Brain microvascular endothelial cell (primary cell): ENCODE data around the gene INSL3.

Experiments used
- DNase-seq: peaks from one replicate; pipeline ENCODE4 v3.0.0-alpha.2; 2020
- H3K27ac ChIP-seq: fragments of 250-450 bp; sonication (Bioruptor Pico); 2 replicates; pipeline ENCODE4 v1.5.1; 2020; ENCODE audit warnings: mild to moderate bottlenecking, moderate library complexity
- H3K27me3 ChIP-seq: fragments of 250-450 bp; sonication (Bioruptor Pico); replicated peaks from 2 replicates; pipeline ENCODE4 v1.5.1; 2020; ENCODE audit warnings: mild to moderate bottlenecking
- H3K36me3 ChIP-seq: fragments of 250-450 bp; sonication (Bioruptor Pico); replicated peaks from 2 replicates; pipeline ENCODE4 v1.5.1; 2020; ENCODE audit warnings: mild to moderate bottlenecking
- H3K4me3 ChIP-seq: 2 replicates; pipeline ENCODE4 v1.5.1; 2011; ENCODE audit warnings: low read depth, mild to moderate bottlenecking, control low read depth, low read length, moderate library complexity
- in situ Hi-C: cut with HindIII; loops from 2 replicates; pipeline ENCODE4 v1.10.0; 2017; ENCODE audit warnings: low sequenced_read_pairs, low pct_ligation_motif_present
- TF ChIP-seq, protein P1 (sequence below): IDR thresholded peaks from 2 replicates; pipeline ENCODE4 v1.5.1; 2011; ENCODE audit warnings: low read depth, mild to moderate bottlenecking, moderate library complexity, low read length, control low read depth, inconsistent platforms; ENCODE audit errors: missing control alignments

Gene INSL3

GRCh38 chr19:17847538-17848366 lies 26.4 kb upstream of the INSL3 start, which contains the start of gene JAK3:
TSS of gene JAK3 (minus strand) at chr19:17847982. CDS start at chr19:17844417, 3,565 bp downstream.
- in situ Hi-C loops, result no loop called here
- Histone ChIP-seq H3K27ac (peak within 1 kb of the TSS; percentile 2), H3K4me3 (peak within 1 kb of the TSS; percentile 50), H3K27me3 (no peaks in the 10 kb centered on the region), H3K36me3 (no peaks in the 10 kb centered on the region)
- peak; percentile 48 for DNase-seq
- TF ChIP-seq, protein P1, sequence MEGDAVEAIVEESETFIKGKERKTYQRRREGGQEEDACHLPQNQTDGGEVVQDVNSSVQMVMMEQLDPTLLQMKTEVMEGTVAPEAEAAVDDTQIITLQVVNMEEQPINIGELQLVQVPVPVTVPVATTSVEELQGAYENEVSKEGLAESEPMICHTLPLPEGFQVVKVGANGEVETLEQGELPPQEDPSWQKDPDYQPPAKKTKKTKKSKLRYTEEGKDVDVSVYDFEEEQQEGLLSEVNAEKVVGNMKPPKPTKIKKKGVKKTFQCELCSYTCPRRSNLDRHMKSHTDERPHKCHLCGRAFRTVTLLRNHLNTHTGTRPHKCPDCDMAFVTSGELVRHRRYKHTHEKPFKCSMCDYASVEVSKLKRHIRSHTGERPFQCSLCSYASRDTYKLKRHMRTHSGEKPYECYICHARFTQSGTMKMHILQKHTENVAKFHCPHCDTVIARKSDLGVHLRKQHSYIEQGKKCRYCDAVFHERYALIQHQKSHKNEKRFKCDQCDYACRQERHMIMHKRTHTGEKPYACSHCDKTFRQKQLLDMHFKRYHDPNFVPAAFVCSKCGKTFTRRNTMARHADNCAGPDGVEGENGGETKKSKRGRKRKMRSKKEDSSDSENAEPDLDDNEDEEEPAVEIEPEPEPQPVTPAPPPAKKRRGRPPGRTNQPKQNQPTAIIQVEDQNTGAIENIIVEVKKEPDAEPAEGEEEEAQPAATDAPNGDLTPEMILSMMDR, result no peak

- TF ChIP-seq, protein P1, result no peak
- Histone ChIP-seq H3K4me3 (no peak overlapping the region), H3K36me3 (no peaks in the 10 kb centered on the region), H3K27me3 (no peaks in the 10 kb centered on the region), H3K27ac (no peak overlapping the region)
- in situ Hi-C loops, result no loop called here
- DNase-seq, result no peak
Measured at GRCh38 chr19:17846146-17846545, 24.8 kb upstream of the INSL3 start.

GRCh38 chr19:17843908-17844490 lies 22.7 kb upstream of the INSL3 start:
- no peak overlapping the region for H3K27ac ChIP-seq
- H3K4me3 ChIP-seq, result no peak overlapping the region
- TF ChIP-seq, protein P1, result no peak
- H3K27me3 ChIP-seq, result no peaks in the 10 kb centered on the region
- in situ Hi-C loops, result no loop called here
- DNase-seq, result no peak
- no peaks in the 10 kb centered on the region for H3K36me3 ChIP-seq

GRCh38 chr19:17843292-17843827 lies 22.0 kb upstream of the INSL3 start:
- DNase-seq, result no peak
- H3K27me3 ChIP-seq, result no peaks in the 10 kb centered on the region
- H3K4me3 ChIP-seq, result no peak overlapping the region
- TF ChIP-seq, protein P1, result no peak
- H3K27ac ChIP-seq, result no peak overlapping the region
- in situ Hi-C loops, result no loop called here
- no peaks in the 10 kb centered on the region for H3K36me3 ChIP-seq

DNA sequence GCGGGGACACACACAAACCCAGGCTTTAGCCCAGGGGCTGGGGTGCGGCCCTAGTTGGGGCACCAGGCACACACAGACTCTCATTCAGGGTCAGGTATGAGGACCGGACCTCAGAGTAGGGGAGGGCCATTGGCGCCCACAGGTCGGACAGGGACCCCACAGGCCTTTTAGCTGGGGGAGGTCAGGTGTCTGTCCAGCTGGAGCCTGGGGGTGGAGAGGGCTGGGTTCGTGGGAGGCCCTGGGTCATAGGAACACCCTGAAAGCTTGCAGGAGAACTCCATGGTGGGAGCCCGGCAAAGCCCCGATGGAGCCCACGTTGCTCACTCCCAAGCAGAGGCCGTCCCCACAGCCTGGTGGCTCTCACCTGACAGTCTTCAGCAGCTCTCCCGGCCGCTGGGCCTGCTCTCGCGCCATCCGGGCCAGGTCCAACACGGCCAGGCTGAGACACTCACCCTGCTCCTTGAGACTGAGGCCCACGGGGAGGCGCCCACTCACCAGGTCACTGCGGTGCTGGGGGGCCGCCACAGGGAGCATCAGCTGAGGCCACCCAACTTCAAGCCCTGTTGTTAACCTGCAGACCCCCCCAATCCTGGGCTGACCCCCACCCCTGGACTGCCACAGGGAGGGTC lies 21.5 kb upstream of the INSL3 start:
- Histone ChIP-seq H3K27ac (peak overlapping the region; percentile 30), H3K4me3 (peak overlapping the region; percentile 41), H3K27me3 (no peaks in the 10 kb centered on the region), H3K36me3 (no peaks in the 10 kb centered on the region)
- DNase-seq, result no peak
- in situ Hi-C loops, result no loop called here
- TF ChIP-seq, protein P1, result no peak
